ENCODE measurements around the gene SLC34A2. TPM values are rescaled to one million over a fixed set of nuclear protein-coding genes. Genes with fewer than 3 reads are reported as not detected.

SLC34A2 gene
- total RNA-seq, 1 experiment from 2014 or later = 1.7 TPM

GRCh38 chr4:25713812-25714211 is 58.2 kb downstream of the SLC34A2 start:
- no peak for DNase-seq (ENCODE audit: low spot score)
- no peaks in the 10 kb centered on the region for H3K4me1 Mint-ChIP-seq
- ATAC-seq = no peak
- TF ChIP-seq HMGA2 (CRISPR knock-in tag; IDR thresholded peaks at IDR 0.05) = no peak
- no peak for TF ChIP-seq TEAD4 (CRISPR knock-in tag; IDR thresholded peaks at IDR 0.05)
- TF ChIP-seq ZNF263 (CRISPR knock-in tag; IDR thresholded peaks at IDR 0.05; ENCODE audit: low read depth) = no peak
- TF ChIP-seq E2F1 (CRISPR knock-in tag; IDR thresholded peaks at IDR 0.05) = no peak
- TF ChIP-seq FOXK1 (CRISPR knock-in tag; IDR thresholded peaks at IDR 0.05) = no peak
- TF ChIP-seq MYBL2 (CRISPR knock-in tag; IDR thresholded peaks at IDR 0.05) = no peak
- TF ChIP-seq GRHL2 (CRISPR knock-in tag; IDR thresholded peaks at IDR 0.05; ENCODE audit: insufficient replicate concordance, severe bottlenecking) = no peak
- no peak for TF ChIP-seq SMAD3 (CRISPR knock-in tag; IDR thresholded peaks at IDR 0.05; ENCODE audit: borderline replicate concordance)
- no peak for TF ChIP-seq ZBTB21 (CRISPR knock-in tag; IDR thresholded peaks at IDR 0.05; ENCODE audit: borderline replicate concordance)
- TF ChIP-seq AFF4 (CRISPR knock-in tag; IDR thresholded peaks at IDR 0.05; ENCODE audit: borderline replicate concordance) = no peak
- no peak for TF ChIP-seq OVOL2 (CRISPR knock-in tag; IDR thresholded peaks at IDR 0.05; ENCODE audit: borderline replicate concordance)
- TF ChIP-seq NR1H2 (CRISPR knock-in tag; IDR thresholded peaks at IDR 0.05) = no peak
- no peak for TF ChIP-seq RELA (CRISPR knock-in tag; IDR thresholded peaks at IDR 0.05; ENCODE audit: borderline replicate concordance)
- TF ChIP-seq NFATC4 (CRISPR knock-in tag; IDR thresholded peaks at IDR 0.05) = no peak
- no peak for TF ChIP-seq CTCF (IDR thresholded peaks at IDR 0.05)
- no peak for TF ChIP-seq ZMAT4 (CRISPR knock-in tag; IDR thresholded peaks at IDR 0.05)
- no peak for TF ChIP-seq STAT6 (CRISPR knock-in tag; conservative IDR thresholded peaks at IDR 0.05; ENCODE audit: low read depth)
- ChIA-PET POLR2A (no interaction called here), CTCF (interaction anchor here (1.9 kb wide), 1 partner anchor 274 kb away, joined by 4 read pairs; no protein-coding TSS in a partner anchor)
- H3K4me3 Mint-ChIP-seq = no peak overlapping the region
- no peaks in the 10 kb centered on the region for H3K27me3 Mint-ChIP-seq (ENCODE audit: low read depth)
- H3K27ac Mint-ChIP-seq = no peak overlapping the region
- peaks cover 6% of the 10 kb centered on the region for H3K36me3 Mint-ChIP-seq
- peaks cover 8% of the 10 kb centered on the region for H3K9me3 Mint-ChIP-seq

Measured in WTC11 (cell line).